ENCODE results near the gene SNW1.
"Not testable (repeated sequence)": the region's sequence is repeated elsewhere in the genome, so short reads cannot be mapped to it uniquely, and the experiment has no call there.

The SNW1 gene

DNA sequence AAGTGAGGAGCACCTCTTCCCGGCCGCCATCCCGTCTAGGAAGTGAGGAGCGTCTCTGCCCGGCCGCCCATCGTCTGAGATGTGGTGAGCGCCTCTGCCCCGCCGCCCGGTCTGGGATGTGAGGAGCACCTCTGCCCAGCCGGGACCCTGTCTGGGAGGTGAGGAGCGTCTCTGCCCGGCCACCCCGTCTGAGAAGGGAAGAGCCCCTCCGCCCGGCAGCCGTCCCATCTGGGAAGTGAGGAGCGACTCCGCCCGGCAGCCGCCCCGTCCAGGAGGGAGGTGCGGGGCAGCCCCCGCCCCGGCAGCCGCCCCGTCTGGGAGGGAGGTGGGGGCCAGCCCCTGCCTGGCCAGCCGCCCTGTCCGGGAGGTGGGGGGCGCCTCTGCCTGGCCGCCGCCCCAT lies 13.5 kb downstream of the SNW1 start:
- not testable (repeated sequence) for DNase-seq

DNA sequence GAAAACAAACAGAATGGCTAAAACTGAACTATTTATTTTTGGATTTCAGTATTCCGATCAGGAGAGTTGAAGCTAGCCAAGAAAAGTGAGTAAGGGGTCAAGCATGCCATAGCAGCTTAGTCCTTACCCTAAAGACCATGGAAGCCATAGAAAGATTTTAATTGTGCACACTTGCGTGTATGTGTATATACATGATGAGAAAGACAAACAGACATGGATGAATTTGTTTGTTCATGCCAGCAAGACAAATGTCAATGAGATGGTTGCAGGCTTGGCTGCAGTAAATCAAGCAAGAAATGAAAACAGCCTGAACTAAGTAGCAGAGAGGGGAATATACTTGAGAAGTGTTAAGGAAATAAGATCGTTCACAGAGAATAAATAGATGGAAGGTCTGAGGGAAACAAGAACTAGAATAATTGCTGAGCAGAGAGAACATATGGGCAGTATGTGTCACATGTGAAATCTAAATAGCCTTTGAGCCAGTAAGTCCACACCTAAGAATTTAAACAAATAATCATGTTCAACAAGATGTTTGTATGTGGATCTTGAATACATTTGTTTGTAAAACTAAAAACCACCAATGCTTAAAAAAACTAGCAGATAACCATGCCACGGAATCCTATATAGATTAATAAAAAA lies 14.8 kb downstream of the SNW1 start:
- peak; percentile 5 to 6 for DNase-seq

DNA sequence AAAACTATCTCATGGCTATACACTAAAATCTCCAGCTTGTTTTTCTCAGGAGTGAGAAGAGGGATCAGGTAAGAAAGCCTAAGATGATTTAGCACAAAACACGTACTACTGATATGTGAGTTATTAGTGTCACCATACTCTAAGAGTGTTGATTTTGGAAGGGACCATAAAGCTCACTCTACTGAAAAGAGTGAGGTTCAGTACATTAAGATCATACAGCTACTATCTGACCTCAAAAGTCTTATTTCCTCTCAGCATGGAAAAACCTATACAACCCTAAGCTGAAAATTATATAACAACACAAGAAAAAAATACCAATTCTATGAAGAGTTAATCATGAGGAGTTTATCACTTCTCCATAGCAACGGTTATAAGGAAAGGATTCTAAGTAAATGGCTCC lies 19.5 kb downstream of the SNW1 start:
- DNase-seq, result no peak

DNA sequence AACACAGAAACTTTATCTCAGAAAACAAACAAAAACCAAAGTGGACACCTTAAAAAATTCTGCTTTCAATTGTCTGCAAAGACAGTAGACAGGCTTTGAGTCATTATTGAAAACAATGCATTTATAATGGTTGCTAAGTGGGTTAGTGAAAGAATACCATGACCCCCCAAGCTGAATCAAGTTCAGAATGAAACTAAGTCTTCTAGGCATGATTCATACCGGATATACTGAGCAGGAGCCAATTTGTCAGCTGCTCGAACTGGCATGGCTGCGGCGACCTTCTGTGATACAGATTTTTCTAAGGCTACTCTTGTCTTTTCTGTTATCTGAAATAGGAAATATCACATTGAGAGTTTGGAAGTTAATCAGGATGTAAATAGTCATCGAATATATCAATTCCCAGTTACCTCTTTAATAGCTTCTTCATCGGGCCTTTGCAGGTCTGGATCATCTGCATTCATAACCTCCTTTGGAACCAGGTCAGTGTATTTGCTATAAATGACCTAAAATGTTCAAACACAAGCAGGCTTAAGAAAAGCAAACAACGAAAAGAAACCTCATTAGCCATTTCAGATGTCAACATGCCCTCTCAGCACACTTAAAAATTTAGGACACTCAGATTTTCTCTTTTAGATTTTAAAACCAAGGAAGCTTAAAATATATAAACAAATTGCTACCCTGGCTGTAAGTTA lies 22.3 kb downstream of the SNW1 start:
- DNase-seq, result no peak

DNA sequence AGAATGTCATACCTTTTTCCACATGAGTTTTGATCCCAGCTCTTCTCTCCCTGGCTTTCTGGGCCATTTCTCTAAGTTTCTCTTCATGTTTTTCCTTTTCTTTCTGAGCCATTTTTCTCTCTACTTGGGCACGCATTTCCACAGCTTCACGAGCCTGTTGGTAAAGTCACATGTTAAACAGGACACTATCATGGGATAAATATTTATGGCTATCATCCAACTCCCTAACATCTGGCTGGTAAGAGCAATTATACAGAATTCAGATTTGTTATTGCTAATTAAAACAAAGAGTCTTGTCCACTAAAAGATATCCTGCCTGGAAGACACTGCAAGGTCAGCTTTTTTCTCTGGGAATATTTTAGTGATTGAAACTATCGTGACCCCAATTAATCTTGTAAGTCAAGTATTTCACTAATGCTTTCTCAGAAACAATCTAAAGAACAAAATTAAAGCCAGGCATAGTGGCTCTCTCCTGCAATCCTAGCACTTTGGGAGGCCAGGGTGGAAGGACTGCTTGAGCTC lies 29.9 kb downstream of the SNW1 start:
- no peak for DNase-seq

DNA sequence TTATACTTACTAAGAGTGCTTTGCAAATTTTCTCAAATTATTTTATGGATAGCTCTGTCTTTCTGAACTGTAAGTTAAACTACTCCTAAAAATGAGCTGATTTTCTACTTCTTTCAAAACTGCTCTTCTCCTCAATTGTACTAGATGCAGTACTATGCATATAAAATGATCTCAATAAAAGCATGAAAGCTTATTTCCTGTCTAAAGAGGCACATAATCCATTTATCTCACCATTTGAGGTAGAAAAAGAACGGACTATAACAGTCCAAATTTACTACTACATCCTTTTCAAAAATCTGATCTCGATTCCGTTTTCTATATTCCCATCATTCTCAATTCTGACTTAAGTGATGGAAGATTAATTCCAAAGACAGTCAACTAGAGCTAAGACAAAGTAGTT lies 38.7 kb downstream of the SNW1 start:
- no peak for DNase-seq

DNA sequence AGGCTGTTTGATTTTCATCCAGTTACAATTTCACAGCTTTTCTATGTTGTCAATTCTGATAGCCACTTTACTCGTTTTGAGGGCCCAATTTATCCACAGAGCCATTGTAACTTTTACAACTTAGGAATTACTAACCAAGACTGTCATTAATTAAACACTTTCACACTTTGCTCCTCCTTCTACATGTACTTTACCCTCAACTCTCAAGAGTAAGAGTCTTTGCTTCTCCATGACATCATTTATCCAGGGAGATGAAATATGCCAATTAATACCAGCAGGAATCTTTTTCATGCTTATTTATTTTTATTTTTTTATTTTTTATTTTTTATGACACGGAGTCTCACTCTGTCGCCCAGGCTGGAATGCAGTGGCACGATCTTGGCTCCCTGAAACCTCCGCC lies 39.5 kb downstream of the SNW1 start:
- DNase-seq, result no peak

DNA sequence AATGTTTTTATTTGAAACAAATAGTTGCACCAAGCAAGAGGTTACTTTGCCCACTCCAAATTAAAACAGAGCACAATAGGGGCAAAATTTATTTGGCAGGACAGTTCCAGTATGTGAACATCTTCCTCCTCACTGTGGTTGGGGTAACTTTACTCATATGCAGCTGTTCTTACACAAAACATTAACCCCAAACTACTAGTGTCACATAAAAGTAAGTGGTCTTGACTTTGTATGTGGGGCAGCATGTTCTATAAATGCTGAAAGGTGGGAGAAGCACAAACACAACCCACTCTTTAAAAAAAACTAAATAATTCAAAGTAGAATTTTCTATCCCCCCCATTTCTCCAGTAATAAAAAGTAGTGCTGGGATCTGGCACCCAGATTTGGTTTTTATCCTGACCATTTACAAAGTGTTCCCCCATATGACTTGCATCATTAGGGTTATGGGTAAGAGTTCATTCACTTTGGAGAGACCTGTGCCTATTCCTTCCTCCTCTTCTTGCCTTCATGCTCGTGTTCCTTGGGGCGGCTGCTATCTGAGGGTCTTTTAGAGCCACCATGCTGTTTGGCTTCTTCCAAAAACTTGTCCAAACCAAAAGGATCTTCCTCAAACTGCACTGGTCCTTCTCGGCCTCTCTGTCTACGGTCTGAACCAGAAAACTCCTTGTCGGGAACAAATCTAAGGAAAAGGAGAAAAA lies 43.2 kb downstream of the SNW1 start:
- no peak for DNase-seq

DNA sequence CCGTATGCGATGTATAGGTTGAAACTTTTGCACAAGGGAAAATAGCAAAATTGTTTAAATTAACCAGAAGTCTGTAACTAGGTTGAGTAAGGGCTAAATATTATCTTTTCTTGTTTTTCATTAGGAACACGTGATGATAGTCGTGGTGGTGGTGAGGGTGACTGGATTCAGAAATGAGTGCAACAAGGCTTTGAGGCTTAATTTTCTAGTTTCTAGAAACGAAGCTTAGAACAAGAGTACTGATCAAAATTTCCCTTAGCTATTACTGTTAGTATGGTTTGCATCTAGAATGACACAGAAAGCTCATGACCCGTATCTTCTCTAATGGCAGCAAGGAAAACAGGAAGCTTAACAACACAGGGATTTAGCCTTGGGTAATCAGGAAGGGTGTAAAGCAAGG lies 46.0 kb downstream of the SNW1 start:
- DNase-seq, result no peak

DNA sequence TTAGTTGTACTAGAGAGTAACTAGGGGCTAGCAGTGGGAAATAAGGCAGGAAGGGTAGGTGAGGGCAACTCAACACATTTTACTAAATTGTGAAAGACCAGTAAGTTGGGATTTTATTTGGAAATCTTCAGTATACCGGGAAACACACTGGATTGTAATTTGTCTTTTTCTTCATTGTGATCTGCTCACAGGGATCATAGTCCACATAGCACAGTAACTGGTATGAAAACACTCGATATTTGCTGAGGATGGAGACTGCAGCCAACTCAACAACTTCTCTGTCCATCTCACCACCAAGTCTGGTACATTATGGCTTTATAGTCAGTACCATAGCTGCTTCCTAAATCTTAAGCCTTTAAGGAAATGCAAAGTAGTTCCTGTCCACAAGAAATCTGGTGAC lies 50.6 kb downstream of the SNW1 start:
- DNase-seq, result no peak

DNA sequence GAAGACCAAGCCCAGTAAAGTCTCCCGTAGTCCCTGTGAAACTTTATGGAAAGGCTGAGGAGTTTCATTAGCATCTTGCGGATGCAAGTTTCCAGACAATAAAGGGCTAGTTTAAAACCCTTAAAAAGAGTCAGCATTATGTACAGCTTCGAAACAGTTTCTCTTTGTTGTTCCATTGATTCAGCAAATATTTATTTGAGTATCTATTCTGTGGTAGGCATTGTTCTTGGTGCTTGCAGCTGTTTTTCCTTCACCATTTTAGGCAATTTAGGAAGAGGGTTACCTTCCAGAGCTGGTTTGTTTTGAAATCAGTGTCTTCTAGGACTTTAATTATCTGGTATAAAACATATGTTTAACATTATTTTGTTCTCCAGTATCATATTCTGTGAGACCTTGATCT lies 51.5 kb downstream of the SNW1 start:
- DNase-seq, result no peak

DNA sequence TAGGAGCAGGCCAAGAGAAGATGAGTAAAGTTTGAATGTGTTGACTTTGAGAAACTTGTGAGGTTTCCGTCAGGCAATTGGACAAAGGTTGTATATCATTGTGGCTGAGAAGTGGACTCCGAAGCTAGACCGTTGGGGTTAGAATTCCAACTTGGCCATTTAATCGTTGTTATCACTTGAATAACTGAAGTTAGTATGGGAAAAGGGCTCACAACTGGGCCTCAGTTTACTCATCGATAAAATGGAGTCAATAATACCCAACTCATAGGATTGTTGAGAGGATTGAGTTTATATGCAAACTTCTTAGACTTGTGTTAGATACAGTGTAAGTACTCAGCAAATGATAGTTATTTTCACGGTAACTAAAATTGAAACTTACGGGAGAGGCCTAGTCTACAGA lies 52.2 kb downstream of the SNW1 start:
- DNase-seq, result no peak

DNA sequence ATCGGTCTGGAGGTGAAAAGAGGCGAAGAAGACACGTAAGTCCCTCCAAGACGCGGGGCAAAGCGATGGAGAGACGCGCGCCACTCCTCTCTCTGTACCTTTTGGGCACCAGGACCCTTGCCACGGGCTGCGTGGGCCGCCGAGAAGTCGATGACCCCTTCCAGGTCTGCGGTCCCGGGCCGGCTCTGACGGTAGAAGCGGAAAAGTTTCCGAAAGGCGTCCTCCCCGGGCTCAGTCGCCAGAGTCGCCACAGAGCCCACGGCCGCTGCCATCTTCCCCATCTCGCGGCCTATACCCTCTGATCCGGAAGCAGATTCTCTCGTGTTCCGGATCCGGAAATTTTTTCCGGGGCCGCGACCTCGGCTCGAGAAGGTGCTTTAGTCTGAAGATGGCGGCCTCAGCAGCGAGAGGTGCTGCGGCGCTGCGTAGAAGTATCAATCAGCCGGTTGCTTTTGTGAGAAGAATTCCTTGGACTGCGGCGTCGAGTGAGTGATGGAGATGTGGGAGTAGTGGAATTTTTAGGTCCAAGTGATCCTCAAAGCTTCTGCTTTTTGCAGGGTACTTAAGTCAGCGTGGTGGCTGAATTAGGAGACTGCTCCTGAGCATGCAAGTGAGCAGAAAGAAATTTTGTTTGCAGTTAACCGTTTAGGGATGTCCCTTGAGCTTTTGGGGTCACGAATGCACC lies 53.1 kb downstream of the SNW1 start, which contains the start of the genes ALKBH1 and SLIRP:
TSS of gene ALKBH1 (minus strand) at position 300 of the 685 bp plus-strand sequence. CDS start at position 281, 19 bp downstream.
TSS of gene SLIRP (plus strand) at position 380 of the 685 bp plus-strand sequence. CDS start at position 389, 9 bp downstream.
- peak; percentile 81 to 88 for DNase-seq

DNA sequence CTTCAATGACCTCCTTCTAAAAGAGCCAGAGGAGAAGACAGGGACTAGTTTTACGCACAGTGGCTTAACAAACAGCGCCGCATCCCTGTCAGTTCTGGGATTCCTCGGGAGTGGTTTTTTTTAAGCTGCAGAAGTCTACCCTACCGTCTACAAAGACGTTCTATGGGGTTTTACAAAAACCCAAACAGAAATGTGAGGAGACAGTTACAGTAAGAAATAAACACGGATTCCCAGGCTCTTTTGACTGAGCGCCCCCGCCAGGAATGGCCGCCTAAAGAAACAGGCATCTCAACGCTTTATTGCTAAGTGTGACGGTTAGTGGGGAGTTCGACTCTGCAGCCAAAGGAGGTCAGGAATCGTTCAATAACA lies 53.6 kb downstream of the SNW1 start:
- DNase-seq, result peak in 1 of 2 experiments; percentile 3

DNA sequence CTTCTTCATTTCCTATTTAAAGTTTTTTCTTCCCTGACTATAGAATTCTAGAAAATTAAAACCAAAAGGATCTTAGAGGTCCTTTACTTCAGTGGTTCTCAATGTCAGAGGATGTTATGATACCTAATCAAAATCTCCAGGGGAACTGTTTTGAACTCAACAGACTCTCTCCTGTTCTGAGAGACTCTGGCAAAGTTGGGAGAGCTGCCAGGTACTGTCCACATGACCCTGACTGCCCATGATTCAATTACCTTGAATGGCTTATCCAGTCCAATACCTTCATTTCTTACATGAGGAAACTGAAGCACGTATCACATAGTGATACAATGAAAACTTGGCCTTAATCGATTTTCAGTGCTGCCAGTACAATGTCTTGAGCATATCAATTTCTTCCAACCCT lies 69.7 kb downstream of the SNW1 start:
- no peak for DNase-seq

DNA sequence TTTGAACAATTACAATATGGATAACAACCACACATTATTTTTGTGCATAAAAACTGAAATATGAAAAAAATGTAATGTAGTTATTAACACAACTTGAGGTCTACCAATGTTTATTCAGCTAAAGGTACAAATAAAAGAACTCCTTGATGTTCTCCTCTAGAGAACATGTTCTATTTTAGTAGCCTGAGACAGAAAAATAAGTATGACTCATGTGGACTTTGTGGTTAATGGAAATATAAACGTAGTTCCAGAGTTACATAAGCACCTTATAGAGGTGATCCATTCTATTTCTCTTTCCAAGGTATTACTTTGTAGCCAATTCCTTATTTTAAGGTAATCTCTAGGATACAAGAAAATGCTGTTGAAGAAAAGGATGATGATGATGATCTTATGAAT lies 78.8 kb downstream of the SNW1 start:
- no peak for DNase-seq

DNA sequence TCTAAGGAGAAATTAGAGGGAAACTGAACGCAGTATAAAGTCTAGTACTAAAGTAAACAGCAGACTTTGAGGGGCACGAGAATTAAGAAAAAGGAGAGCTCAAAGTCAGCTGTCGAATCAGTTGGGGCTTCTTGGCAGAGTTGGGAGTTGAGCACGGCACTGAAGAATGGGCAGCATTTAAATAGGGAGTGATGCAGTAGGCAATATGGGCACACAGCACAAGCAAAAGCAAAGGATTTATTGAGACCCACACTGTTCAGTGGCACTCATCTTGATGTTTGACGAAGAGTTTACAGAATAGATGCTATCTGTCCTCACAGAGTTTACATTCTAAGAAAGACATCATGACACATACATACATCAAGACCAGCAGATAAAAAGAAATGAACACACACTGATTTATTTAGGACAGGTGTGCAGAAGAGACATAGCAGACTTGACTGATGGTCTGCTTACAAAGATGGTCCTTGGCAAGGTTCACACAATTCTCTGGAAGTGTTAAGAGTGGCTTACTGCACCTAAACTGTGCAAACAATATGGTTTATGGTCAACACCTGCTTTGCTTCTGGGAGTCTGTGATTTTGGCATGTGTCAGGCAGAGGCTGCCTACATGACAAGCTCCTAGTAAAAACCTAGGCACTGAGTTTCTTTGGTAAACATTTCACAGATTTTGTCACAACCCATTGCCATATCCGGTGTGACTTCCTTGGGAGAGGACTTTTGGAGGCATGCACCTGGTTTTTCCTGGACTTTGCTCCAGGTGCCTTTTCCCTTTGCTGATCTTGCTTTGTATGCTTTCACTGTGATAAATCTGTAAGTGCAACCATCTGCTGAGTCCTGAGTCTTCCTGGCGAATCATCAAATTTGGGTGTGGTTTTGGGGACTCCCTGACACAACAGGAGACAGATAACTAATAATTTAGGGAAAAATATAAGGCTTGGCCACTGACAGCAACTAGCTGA lies 79.5 kb downstream of the SNW1 start:
- DNase-seq, result peak; percentile 38

DNA sequence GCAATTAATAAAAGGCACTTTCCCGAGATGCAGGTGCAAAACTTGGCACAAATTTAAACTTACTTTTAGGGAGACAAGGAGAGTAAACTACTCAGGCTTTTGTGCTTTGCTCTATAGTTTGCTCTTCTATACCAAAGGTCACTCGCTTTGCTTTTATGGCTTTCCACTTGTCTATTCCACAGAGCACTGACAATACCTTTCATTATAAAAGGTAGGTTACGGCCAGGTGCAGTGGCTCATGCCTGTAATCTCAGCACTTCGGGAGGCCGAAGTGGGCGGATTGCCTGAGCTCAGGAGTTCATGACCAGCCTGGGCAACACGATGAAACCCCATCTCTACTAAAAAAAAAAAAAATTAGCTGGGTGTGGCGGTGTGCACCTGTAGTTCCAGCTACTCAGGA lies 86.0 kb downstream of the SNW1 start:
- DNase-seq, result no peak

DNA sequence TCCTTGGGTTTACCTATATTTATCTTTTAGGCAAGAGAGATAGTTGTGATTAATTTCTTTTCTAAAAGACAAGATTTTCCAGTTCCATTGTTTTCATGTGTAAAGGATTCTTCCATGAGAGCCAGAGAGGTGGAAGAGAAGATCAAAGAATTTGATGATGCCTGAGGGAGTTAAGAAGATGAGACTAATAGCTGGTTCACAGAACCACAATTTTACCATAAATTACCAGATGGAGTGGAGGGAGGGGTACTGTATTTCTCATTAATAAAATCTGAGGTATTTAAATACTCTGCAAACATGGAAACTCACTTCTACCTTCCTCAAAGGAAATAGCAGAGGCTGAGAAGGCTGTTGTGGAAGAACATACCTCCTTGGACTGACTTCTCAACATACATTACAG lies 87.8 kb downstream of the SNW1 start:
- no peak for DNase-seq

Measured in SHP77 (cell line).